HG02763 (cell line): ENCODE measurements around the gene GRIK4.

Experiments used
- ATAC-seq: cut with Tn5 transposase; IDR thresholded peaks from one replicate; pipeline ENCODE4 v1.9.1; 2021; ENCODE audit warnings: mild to moderate bottlenecking, moderate library complexity; ENCODE audit not compliant: unreplicated experiment

The GRIK4 gene

DNA sequence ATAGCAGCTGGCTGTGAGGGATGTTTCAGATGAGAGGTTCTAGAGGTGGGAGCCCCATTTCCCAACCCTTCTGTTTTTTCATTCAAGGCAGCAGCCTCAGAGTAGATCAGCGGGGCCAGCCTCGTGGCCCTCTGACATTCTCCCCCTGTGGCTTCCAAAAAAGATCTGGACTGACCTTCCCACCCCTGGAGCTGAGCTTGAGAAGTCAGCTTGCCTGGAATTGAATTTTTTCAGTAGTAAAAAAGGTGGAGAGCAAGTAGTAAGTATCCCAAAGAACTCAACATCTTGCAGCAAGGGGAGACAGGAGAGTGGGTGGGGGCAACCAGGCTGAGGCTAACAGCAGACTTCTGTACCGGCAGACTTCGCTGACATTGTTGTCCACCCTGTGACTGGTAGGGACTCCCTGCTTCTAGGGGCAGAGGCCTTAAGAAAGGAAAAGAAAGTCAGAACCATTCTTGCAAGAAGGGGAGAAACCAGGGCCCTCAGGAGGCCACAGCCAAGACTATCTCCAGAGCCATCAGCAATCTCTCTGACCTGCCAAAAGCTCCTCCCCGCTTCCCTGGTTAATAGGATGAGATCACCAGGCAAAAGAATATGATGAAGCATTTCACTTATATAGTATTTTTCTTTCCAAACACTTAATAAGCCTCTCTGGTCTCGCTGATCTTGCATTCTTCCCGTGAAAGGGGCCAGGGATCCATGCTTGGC, 2.0 kb upstream of the GRIK4 start:
- no peak for ATAC-seq

GRCh38 chr11:120510406-120511115, 987 bp upstream of the GRIK4 start:
- ATAC-seq, result no peak

DNA sequence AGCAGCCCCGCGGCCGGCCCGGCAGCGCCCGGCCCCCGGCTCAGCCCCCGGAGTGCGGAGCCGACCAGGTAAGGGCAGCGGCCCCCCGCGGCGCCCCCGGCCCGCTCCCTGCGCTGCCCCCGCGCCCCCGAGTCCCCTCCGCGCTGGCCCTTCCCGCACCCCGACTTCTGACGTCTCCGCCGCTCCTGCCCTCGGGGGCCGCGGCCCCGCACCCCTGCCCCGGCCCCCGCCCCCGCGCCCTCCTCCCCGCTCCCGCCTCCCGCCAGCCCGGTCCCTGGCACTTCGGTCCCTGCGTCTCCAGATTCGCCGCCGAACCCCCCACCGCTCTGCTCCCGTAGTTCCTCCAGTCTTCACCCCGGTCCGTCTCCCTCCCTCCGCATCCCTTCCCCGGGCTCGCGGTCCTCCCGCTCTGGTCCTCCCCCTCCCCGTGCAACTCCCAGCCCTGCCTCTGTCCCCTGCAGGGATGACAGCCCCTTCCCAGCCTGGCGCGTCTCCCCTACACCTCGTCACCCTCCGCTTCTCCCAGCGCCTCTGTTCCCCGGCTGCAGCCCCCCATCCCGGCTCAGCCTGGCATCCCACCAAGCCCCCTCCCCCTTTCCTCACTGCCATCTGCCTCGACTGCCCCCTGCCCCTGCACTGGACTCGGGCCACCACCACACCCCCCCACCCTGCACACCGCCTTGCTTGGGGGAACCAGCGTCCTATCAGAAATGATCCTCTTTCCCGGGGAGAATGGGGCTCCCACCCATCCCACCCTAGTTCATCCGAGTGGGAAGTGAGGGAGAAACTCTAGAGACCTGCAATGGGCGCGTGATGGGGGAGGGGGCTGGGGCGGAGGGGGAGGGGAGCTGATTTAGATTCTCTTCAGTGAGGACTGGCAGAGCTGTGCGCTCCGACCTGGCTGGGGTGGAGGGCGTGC, 531 bp downstream of the GRIK4 start:
- ATAC-seq, result no peak

GRCh38 chr11:120512739-120513435, 1.3 kb downstream of the GRIK4 start:
- ATAC-seq, result no peak

DNA sequence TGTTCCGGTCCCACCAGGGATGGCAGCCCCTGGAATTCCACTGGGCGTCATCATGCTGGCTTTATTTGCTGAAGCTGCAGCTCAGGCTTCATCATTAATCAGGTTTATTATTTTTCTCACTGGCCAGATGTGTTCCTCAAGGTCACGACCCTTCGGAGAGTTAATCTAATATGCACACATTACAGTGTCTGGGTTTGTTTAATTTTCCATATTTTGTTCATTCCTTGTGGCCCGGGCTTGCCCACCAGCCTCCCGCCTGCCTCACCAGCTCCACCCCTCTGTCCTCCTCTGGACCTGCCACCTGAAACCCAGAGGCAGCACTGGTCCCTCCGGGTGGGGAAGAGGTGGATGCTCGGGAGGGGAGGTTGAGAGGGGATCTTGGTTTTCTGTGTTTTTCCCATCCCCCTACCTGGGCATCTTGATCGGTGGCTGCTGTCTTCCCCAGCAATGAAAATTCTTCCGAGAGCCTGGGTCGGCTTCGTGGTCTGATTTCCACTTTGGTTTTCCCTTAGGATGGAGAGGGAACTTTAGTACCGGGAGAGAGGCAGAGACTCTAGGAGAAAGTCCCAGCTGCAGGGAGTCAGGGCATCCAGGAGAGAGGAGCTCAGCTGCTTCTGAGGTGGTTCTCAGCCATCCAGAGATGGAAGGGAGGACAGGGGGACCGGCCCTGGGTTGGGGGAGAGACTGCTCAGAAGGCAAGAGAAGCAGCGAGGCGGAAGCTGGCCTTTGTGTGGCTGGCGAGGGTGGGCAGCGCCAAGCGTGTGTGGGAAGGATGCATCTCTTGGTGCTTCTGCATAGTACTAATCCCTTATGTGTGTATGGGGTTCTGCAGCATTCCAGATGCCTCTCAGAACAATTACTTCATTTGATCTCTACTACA, 2.1 kb downstream of the GRIK4 start:
- ATAC-seq, result no peak

- no peak for ATAC-seq
Measured at GRCh38 chr11:120514541-120515121, 3.1 kb downstream of the GRIK4 start.

DNA sequence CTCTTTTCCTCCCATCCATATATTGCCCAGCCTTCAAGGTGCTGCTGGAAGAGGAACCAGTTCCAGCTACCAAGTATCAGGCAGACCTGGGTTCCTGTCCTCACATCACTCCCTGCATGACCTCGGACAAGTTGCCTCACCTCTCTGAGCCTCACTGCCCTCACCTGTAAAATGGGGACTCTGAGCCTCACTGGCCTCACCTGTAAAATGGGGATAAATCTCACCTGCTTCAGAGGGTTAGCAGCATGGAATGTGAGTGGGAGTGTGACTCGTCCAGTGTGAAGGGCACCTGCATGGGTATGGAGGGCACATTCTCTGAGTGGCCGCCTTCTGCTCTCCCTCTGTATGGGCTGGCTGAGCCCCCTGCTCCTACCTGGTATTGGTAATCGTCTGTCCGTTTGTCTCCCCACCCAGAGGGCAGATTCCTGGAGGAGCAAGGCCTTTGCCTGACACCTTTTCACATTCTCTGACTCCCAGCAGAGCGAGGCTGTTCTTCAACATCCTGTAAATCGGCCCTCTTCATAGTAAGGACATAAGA, 3.7 kb downstream of the GRIK4 start:
- ATAC-seq, result no peak

DNA sequence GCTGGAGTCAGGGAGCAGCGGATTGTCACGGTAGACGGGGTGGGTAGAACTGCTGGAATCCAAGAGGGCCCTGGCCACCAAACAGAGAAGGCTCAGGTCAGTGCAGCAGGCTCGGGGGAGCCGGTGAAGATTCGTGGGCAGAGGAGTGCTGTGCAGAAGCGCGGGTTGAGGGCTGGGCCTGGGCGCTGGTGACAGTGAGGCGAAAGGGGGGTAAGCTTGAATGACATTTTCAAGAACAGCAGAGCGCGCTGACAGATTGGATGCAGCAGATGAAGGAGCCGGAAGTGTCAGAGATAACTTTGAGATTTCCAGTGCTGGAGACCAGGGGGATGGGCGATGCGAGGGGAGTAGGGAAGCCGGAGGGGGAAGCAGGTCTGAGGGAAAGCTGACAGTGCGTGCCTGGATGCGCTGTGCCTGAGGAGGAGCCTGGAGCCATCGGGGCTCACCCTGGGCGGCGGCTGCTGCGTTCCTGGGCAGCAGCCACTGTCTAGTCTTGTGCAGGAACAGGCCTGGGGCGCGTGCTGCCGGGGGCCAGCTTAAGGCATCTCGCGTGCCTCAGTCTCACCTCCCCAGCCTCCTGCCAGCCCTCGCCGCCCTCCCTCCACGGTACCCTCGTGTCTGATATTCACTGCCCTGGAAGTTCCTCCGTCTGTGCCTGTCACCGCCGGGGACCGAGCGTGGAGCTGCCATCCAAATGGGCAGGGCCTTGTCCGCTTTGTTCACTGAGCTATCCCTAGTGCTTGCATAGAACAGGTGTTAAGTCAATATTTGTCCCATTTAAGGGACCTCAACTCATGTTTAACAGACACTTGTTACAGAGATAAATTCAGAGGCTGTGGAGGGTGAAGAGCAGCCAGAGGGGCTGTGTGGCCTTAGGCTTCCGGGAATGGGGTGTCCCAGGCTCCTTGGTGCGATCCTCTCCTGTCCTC, 5.2 kb downstream of the GRIK4 start:
- no peak for ATAC-seq

GRCh38 chr11:120517390-120517761, 5.8 kb downstream of the GRIK4 start:
- no peak for ATAC-seq

GRCh38 chr11:120517801-120518291, 6.3 kb downstream of the GRIK4 start:
- ATAC-seq, result no peak

DNA sequence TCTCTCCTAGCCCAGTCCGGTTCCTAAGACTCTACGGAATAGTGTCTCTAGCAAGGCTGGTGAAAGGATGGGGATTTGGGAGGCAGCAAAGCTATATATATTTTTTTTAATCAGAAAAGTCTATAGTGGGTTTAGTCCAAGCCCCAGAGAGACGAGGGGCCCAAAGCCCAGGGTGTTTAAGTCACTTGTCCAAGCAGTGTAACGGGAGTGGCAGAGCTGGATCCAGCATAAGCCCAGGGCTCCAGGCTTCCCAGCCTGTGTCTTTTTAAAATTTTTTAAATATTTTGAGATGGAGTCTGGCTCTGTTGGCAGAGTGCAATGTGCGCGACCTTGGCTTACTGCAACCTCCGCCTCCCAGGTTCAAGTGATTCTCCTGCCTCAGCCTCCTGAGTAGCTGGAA, 6.8 kb downstream of the GRIK4 start:
- no peak for ATAC-seq

DNA sequence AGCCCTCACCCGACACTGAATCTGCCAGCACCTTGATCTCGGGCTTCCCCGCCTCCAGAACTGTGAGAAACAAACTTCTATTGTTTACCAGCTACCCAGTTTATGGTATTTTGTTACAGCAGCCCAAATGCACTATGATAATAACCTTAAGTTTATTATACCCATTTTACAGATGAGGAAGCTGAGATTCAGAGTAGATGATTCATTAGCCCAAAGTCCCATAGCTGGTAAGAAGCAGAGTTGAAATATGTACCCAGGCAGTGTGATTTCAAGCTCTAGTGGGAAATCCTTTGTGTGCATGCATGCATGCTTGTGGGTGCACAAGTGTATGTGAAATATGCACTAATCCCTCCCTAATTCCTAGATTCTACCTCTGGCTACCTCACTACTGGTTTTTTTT, 7.9 kb downstream of the GRIK4 start:
- ATAC-seq, result no peak

DNA sequence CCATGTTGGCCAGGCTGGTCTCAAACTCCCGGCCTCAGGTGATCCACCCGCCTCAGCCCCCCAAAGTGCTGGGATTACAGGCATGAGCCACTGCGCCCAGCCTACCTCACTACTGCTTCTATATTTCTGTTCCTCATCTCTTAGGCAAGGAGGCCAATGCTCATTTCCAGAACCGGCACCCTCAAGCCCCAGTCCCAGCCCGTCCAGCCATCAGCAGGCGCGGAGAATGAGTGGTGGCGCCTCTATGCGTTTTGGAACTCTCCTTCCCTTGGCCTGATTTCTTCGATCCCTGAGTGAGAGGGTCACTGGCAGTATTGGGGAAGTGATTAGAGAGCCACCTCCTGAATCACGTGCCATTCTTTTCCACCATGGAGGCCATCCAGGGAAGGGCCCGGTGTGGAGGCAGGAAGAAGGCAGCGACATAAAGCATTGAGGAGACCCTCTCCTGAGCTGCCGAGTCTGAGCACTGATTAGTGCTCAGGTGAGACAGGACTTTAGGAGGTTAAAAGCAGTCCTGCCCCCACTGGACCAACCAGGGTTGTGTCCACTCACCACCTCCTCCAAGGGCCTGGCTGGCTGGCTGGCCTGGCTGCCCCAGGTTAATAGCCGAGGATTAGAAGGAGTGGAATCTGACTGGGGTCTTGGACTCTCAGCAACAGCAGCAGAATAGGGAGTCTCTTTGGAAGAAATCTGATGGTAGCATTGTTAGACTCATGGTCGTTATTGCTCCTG, 8.7 kb downstream of the GRIK4 start:
- no peak for ATAC-seq

- ATAC-seq, result no peak
Measured at GRCh38 chr11:120521176-120521575, 9.6 kb downstream of the GRIK4 start.

DNA sequence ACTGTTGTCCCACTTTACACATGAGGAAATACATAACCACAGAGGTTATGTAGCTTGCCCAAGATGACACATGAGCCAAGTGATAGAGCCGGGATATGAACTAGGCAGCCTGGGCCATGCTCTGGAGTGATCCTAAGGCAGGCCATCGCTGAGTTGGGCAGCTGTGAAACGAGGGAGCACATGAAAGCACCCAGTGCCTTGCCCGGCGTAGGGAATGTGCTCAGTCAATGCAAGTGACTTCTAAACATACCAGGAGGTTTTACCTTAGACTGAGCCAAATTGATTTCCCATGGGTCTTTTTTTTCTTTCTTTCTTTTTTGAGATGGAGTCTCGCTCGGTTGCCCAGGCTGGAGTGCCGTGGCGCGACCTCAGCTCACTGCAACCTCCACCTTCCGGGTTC, 10.5 kb downstream of the GRIK4 start:
- ATAC-seq, result no peak

DNA sequence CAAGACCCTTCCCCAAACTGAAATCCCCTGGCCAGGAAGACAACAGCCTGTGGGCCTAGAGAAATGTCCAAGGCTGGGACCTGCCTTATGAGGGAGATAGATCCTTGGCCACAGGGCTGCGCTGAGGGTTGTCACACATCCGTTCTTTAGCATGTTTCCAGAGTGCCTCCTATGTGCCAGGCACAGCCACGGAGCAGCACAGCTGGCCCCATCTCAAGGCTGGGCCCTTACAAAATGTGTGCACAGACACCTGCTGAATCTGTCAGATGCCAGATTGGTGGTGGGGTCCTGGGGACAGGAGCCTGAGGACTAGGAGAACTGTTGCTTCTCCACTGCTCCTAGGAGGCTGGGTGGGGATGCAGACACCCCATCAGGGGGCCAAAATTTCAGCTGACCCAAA, 11.2 kb downstream of the GRIK4 start:
- no peak for ATAC-seq

DNA sequence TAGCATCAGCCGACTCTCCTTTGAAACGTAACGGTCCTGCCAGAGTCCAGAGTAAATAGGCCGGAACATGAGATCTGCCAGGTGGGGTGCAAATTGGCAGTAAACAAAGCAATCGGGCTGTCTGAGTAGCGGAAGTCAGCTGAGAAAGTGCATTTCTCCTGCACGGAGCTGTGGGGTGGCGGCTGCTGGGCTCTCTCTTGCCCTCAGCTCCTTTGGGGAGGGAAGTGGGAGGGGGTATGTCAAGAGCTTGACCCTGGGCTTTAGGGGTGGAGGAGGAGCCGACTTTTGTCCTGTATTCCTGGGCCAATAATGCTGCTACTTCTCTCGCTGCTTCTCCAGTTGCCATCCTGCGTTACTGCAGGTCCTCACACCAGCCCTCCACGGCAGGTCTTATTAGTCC, 11.6 kb downstream of the GRIK4 start:
- ATAC-seq, result no peak
